NCI-H1105 (cell line): ENCODE measurements around the gene NDNF.

Experiments
- DNase-seq: peaks from one replicate; lab custom pipeline; 2025; lab: John Stamatoyannopoulos, UW

Gene NDNF, protein sequence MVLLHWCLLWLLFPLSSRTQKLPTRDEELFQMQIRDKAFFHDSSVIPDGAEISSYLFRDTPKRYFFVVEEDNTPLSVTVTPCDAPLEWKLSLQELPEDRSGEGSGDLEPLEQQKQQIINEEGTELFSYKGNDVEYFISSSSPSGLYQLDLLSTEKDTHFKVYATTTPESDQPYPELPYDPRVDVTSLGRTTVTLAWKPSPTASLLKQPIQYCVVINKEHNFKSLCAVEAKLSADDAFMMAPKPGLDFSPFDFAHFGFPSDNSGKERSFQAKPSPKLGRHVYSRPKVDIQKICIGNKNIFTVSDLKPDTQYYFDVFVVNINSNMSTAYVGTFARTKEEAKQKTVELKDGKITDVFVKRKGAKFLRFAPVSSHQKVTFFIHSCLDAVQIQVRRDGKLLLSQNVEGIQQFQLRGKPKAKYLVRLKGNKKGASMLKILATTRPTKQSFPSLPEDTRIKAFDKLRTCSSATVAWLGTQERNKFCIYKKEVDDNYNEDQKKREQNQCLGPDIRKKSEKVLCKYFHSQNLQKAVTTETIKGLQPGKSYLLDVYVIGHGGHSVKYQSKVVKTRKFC

GRCh38 chr4:121072224-121073003 lies at the start of gene NDNF:
Gene NDNF, minus strand, starts transcription at chr4:121072535. Its CDS starts 26,698 bp downstream, at chr4:121045837.
- DNase-seq = no peak

GRCh38 chr4:121119715-121120114 lies 47.4 kb upstream of the NDNF start:
- DNase-seq = no peak

GRCh38 chr4:121118344-121118743 lies 46.0 kb upstream of the NDNF start:
- no peak for DNase-seq

- DNase-seq = no peak
These were observed 42.4 kb upstream of the NDNF start for GRCh38 chr4:121114756-121115155.

GRCh38 chr4:121112530-121112929 lies 40.2 kb upstream of the NDNF start:
- no peak for DNase-seq

DNA sequence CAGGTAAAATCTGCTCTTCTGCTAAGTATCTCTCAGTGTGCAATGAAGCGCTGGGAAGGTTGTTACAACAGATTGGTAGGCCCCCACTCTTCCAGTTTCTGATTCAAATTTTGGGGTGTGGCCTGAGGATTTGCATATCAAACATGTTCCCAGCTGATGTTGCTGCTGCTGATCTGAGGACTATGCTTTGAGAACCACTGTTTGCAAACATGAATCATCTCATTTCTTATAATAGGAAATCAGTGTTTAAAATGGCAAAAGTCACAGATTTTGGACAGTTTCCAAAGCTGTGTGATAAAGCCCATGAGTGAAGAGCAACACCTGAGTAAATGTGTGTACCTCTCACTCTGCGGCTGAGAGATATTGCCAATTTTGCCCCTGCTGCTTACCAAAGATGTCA lies 36.2 kb upstream of the NDNF start:
- peak; percentile 3 for DNase-seq

DNA sequence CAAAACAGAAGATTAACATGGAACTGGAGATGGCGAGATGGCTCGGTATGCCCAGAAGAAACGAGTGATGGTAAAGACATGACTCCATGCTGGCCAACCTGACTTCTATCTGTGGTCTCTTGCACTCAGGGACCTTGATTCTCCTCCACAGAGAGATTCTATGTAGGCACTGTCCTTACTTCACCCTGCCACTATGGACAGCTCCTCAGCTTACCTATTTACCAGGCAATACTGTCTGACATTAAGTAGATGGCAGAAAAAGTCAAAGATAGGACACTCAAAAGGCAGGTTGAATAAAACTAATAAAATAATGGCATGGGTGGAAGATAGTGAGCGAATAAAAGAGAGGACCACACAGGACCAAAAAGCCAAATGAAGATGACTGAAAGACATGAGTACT lies 35.2 kb upstream of the NDNF start:
- no peak for DNase-seq

GRCh38 chr4:121100093-121100775 lies 27.9 kb upstream of the NDNF start:
- no peak for DNase-seq

DNA sequence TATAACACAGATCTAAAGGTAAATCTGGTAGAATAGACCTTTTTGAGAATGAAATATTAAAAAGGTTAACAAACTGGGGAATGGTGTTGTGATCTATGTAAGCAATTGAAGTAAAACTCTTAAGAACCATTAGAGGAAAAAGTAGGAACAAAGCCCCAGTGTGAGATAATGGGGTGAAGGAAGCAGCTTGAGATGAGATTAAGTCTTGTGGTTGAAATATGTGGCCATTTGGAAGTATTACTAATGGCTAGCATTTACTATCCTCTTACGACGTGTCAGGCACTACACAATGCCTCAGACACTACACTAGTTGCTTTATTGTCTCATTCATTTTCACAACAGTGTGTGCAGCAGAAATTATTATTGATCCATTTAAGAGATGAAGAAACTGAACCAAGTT lies 25.9 kb upstream of the NDNF start:
- no peak for DNase-seq

DNA sequence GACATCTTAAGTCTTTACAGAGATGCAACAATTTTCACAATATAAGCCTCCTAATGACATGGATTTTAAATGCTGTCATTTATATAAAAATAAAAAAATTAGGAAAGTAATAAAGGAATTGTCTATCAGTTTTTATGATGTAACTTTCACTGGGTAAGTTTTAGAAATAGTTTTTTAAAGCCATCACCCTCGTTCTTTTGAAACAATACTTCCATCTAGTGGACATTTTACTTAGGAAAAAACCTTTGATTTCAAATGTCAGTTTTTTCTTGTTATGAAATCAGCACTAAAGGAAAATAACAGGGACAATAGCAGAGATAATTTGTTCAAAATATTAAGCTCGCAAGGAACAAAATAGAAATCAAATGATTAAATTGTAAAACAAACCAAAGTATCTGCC lies 24.3 kb upstream of the NDNF start:
- peak; percentile 11 for DNase-seq

DNA sequence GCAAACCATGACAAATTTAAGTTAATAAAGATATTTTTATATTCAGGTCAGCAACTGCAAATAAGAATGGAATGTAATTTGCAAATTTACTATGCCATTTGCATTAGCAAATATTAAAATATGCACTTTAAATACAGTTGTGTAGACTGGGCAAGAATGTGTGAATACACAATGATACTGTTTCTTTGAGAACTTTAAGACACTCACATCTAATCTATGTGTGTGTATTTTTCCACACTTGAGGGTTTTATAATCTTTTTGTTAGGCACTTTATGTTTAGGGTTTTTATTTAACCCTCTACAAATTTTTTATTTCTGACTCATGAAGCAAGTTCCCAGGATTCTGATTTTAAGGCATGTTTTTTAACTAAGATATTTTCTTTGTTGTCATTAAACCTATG lies 23.9 kb upstream of the NDNF start:
- no peak for DNase-seq

DNA sequence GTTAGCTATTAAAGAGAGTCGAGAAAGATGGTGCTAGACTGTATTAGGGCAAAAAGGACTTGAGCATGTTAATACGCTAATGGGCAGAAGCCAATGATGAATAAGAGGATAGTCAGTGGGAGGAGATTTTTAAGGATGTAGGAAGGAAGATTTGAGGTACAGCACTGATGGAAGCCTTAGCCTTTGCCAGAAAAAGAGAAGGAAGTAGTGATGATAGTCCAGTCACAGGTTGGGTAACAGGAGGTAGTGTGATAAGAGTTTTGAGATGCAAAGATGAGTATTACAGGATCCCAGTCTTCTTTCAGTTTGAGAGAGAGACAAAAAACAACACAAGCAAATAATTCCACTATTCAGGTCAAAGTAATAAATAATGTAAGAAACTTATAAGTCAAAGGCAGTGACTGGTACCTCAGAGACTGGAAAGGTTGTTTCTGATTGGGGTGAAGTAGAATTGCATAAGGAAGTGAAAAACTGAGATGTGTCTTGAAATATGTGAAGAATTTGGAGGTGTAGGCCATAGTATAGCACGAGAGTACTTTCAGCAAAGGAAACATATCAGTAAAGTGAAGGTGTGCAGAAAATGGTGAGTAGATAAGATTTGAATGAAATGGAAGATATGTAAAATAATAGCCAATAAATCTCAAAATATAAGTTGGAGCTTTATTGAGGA lies 22.1 kb upstream of the NDNF start:
- DNase-seq = no peak

DNA sequence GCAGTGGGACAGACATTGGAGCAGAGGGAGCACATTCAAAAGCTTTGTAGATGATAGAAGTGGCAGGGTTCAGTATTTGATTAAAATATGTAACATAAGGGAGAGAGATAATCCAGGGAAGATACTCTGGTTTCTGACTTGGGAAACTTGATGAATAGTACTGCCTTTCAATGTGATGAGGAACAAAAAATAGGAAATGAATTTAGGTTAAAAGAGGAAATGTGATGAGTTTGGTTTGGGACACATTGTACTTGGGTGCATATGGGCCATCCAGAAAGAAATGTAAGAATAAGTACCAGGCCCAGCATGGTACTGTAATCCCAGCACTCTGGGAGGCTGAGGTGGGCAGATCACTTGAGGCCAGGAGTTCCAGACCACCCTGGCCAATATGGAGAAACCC lies 20.9 kb upstream of the NDNF start:
- DNase-seq = no peak

- no peak for DNase-seq
These were observed 19.6 kb upstream of the NDNF start for GRCh38 chr4:121091941-121092340.

DNA sequence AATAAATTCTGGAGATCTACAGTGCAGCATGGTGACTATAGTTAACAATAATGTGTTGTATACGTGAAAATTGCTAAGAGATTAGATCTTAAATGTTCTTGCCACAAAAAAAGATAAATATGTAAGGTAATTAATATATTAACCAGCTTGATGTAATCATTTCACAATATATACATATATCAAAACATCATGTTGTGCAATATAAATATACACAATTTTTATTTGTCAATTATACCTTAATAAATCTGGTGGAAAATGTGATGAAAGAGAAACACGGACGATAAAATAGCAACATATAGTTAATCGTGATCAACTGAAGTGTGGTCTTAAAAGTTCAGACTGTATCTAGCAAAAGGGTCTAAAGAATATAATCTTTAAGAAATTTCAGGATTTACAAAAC lies 16.5 kb upstream of the NDNF start:
- DNase-seq = no peak

- no peak for DNase-seq
These were observed 7.0 kb upstream of the NDNF start for GRCh38 chr4:121079376-121079775.

DNA sequence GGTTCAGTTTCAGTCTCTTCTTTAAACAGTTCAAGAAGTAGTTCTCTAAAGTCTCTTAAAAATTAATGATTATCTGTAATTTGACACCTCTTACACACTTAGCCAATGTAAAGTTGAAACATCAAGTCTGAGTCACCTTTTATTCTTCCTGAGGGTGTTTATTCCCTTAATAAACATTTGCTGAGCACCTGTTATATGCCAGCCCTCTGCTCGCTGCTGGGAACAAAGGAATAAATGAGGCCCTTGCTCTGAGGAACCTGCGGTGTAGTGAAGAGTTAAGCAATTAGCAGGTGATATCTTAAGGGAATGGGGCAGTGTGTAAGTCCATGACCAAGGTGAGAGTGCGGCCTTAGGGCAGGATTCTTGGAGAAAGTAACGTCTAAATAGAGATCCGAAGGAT lies 5.2 kb upstream of the NDNF start:
- DNase-seq = no peak

DNA sequence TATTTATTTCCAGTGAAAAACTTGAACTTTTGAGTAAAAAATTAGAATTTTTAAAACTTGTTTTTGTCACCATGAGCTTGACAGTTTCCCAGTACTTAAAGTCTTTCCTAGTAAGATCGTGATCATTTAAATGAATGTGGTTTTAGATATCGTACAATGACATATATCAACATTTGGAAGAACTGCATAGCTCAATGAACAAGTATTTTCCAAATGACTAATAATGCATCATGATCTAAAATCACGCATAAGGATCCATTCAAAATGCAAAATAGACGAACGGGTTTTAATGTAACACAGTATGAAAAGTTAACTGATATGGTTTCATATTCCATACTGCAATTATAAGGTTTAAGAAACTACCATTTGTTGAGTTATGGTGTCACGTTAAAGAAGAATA lies 4.1 kb upstream of the NDNF start:
- no peak for DNase-seq

DNA sequence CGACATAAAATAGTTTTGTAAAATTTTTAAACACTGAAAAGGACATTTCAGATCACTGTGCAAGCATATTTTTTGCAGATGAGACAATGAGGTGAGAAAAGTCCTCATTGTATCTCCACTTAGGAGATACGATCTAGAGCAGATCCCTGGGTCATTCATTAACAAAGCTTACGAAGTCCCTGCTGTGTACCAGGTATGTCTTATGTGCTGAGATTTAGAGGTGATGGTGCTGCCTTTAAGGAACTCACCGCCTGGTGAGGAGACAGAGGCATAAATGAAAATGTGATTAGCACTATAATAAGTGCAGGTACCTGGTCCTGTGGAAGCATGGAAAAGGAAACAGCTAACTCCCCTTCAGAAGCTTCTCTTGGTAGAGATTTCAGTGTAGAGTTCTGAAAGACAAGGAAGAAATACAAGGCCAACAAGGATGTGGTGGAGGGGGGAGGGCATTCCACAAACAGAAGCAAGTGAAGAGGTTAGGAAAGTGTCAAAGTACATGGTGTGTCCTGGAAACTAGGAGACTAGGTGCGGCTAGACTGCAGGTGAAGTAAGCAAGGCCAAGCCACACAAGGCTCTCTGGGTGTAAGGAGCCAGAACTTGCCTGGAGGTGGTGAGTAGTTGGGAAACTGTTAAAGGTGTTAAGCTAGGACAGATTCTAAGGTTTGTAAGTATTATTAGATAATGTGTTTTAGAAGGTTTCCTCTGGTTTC lies 1.5 kb upstream of the NDNF start:
- DNase-seq = no peak

- DNase-seq = peak; percentile 28
These were observed 685 bp upstream of the NDNF start for GRCh38 chr4:121073004-121073435.

DNA sequence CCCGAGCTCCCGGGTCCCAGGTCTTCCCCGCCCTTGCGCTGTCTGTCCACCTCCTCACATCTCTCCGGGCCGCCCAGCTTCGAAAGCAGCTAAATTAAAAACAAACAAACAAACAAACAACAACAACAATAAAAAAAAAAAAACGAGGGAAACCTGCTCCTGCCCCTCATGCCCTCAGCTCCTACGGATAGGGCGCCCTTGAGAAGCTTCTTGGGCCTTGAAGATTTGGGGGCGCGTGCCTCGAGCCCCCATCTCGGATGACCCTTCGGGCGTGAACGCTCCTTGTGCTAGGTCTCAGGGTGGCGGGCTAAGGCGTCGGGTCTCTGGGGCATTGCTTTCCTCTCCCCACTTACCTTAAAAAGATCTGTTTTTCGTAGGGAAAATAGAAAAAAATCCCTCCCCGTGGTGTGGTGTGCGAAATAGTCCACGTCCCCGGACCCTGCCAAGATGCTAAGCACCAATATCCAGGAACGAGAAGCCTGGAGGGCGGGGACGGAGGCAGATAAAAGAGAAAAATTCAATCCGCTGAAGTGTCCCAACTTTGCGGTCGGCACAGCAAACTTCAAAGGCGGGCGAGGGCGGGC lies 603 bp downstream of the NDNF start:
- DNase-seq = no peak
